ENCODE measurements around the gene CLEC19A.

Gene CLEC19A

GRCh38 chr16:19241512-19241911 is 44.0 kb upstream of the CLEC19A start:
- ChIA-PET POLR2A (no interaction called here), CTCF (no interaction called here)
- TF ChIP-seq, protein P1, sequence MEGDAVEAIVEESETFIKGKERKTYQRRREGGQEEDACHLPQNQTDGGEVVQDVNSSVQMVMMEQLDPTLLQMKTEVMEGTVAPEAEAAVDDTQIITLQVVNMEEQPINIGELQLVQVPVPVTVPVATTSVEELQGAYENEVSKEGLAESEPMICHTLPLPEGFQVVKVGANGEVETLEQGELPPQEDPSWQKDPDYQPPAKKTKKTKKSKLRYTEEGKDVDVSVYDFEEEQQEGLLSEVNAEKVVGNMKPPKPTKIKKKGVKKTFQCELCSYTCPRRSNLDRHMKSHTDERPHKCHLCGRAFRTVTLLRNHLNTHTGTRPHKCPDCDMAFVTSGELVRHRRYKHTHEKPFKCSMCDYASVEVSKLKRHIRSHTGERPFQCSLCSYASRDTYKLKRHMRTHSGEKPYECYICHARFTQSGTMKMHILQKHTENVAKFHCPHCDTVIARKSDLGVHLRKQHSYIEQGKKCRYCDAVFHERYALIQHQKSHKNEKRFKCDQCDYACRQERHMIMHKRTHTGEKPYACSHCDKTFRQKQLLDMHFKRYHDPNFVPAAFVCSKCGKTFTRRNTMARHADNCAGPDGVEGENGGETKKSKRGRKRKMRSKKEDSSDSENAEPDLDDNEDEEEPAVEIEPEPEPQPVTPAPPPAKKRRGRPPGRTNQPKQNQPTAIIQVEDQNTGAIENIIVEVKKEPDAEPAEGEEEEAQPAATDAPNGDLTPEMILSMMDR (IDR thresholded peaks at IDR 0.05; ENCODE audit: insufficient read depth, low read length, missing control alignments) = no peak
- DNase-seq (ENCODE audit: low read depth, low spot score) = no peak
- H3K4me3 ChIP-seq (ENCODE audit: low read depth, low read length) = no peak overlapping the region

- DNase-seq (ENCODE audit: low read depth, low spot score) = no peak
- no peak overlapping the region for H3K4me3 ChIP-seq (ENCODE audit: low read depth, low read length)
- ChIA-PET CTCF (no interaction called here), POLR2A (no interaction called here)
- TF ChIP-seq, protein P1 (IDR thresholded peaks at IDR 0.05; ENCODE audit: insufficient read depth, low read length, missing control alignments) = no peak
Observed at GRCh38 chr16:19242186-19242585, 43.3 kb upstream of the CLEC19A start.

GRCh38 chr16:19242987-19243575 is 42.5 kb upstream of the CLEC19A start:
- TF ChIP-seq, protein P1 (IDR thresholded peaks at IDR 0.05; ENCODE audit: insufficient read depth, low read length, missing control alignments) = no peak
- POLR2A ChIA-PET = no interaction called here
- DNase-seq (ENCODE audit: low read depth, low spot score) = no peak
- CTCF ChIA-PET = no interaction called here
- H3K4me3 ChIP-seq (ENCODE audit: low read depth, low read length) = no peak overlapping the region

- POLR2A ChIA-PET = no interaction called here
Observed at GRCh38 chr16:19245326-19245925, 40.1 kb upstream of the CLEC19A start.

DNA sequence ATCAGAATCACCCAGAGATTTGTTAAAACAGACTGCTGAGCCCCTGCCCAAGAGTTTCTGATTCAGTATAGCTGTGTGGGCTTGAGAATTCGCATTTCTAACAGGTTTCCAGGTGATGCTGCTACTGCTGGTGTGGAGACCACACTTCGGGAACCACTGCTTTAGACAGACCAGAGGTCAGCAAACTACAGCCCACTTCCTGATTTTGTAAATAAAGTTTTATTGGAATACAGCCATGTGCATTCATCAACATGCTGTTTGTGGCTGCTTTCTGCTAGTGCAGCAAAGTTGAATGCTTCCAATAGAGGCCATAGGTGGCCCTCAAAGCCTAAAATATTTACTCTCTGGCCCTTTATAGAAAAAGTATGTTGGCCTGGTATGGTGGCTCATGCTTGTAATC is 32.6 kb upstream of the CLEC19A start:
- H3K4me3 ChIP-seq (ENCODE audit: low read depth, low read length) = no peak overlapping the region
- CTCF ChIA-PET = no interaction called here
- no peak for DNase-seq (ENCODE audit: low read depth, low spot score)
- TF ChIP-seq, protein P1 (IDR thresholded peaks at IDR 0.05; ENCODE audit: insufficient read depth, low read length, missing control alignments) = no peak
- POLR2A ChIA-PET = no interaction called here

More at GRCh38 chr16:19245326-19245925, 40.1 kb upstream of the CLEC19A start:
- CTCF ChIA-PET = no interaction called here
- no peak for DNase-seq (ENCODE audit: low read depth, low spot score)
- no peak overlapping the region for H3K4me3 ChIP-seq (ENCODE audit: low read depth, low read length)
- TF ChIP-seq, protein P1 (IDR thresholded peaks at IDR 0.05; ENCODE audit: insufficient read depth, low read length, missing control alignments) = no peak

DNA sequence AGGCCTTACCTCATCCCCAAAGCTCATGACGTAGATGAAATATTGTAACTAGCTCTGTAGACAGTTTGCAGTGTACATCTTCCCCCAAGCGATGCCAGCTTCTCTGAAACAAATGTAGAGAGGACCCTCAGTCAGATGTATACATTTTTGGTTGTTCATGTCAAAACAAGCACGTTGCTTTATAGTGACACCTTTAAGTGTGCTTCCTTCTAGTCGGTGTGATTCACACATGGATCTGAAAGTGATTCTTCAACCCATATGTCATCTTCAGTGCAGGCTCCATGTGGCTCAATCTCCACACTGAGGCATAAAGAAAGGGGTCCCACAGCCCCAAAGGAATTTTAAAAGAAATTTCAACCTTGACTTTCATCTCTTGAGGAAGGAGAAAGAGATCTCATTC is 30.9 kb upstream of the CLEC19A start:
- POLR2A ChIA-PET = no interaction called here
- no peak for DNase-seq (ENCODE audit: low read depth, low spot score)
- CTCF ChIA-PET = no interaction called here
- no peak overlapping the region for H3K4me3 ChIP-seq (ENCODE audit: low read depth, low read length)
- TF ChIP-seq, protein P1 (IDR thresholded peaks at IDR 0.05; ENCODE audit: insufficient read depth, low read length, missing control alignments) = no peak

All from AG04449 (cell line).